SH-SY5Y (cell line): ENCODE data around the gene PRR15L.

Source experiments
- GATA2 ChIP-seq: IDR thresholded peaks from 2 replicates; pipeline ENCODE4 v1.6.1; 2011; ENCODE audit warnings: mild to moderate bottlenecking, low read depth, low read length
- GATA3 ChIP-seq: IDR thresholded peaks from 2 replicates; pipeline ENCODE4 v1.6.1; 2011; ENCODE audit warnings: low read depth, mild to moderate bottlenecking, low read length, moderate library complexity

Gene PRR15L

GRCh38 chr17:47957591-47958490, at the start of gene PRR15L:
TSS of gene PRR15L (minus strand) at chr17:47957883. CDS start at chr17:47953234, 4,649 bp downstream.
- no peak for TF ChIP-seq GATA2
- no peak for TF ChIP-seq GATA3

GRCh38 chr17:48006936-48007709, 49.4 kb upstream of the PRR15L start:
- no peak for TF ChIP-seq GATA2
- TF ChIP-seq GATA3 = no peak

- TF ChIP-seq GATA3 = no peak
- TF ChIP-seq GATA2 = no peak
Observed at GRCh38 chr17:48004983-48005382, 47.3 kb upstream of the PRR15L start.

DNA sequence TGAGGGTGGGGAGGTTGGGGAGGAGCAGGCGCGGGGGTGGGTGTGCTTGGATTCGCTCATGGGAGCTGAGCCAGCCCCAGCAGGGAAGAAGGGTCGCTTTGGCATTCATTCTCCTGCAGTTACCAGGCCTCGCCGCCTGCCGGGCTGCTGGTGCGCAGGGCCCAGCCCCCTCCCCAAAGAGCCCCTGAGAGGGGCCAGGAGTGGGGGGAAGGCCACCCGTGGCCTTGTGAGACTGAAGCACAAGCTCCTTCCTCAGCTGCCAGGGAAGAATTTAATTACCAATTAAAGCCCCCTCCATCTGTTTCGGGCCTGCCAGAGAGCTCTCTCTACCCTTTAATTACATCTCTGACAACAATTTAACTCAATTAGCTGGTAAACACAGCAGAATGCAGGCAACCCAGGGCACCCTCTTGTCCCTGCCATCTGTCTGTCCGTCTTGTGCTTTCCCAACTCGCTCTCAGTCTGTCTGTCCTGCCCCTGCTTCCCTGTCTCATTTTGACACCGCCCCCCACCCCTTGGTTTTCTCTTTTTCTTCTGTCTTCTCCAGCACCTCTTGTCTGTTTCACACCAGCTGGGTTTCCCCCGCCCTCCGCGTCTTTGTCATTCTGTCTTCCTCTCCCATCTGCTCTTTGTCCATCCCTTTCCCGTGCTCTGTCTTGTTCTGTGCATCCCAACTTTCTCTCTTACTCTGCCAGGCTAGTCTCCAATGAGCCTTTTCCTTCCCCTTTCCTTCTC, 45.9 kb upstream of the PRR15L start:
- TF ChIP-seq GATA2 (peak; percentile 62), GATA3 (no peak)

DNA sequence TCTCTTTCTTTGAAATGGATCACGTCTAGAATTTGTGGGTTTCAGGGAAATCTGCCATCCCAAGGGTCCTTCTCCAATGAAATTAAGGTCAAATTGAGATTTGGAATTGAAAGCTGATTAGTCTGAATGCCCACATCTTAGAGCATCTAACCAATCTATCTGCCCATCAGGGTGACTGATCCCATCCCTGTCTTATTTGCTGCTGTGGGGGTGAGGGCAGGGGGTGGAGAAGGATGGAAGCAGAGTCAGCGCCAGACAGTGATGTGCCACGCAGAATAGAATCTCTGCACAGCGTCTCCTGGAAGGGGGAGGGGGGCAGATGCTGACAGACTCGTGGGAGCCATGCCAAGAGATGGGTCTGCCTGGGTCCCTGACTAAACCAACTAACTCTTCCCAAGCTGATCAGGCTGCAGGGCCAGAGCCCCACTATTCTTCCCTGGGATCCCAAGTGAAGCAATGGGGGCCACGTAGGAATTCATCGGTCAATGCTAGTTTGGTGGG, 45.3 kb upstream of the PRR15L start:
- TF ChIP-seq GATA2 (peak; percentile 90), GATA3 (peak; percentile 81)

GRCh38 chr17:48002266-48002915, 44.7 kb upstream of the PRR15L start:
- TF ChIP-seq GATA2 = no peak
- TF ChIP-seq GATA3 = no peak

DNA sequence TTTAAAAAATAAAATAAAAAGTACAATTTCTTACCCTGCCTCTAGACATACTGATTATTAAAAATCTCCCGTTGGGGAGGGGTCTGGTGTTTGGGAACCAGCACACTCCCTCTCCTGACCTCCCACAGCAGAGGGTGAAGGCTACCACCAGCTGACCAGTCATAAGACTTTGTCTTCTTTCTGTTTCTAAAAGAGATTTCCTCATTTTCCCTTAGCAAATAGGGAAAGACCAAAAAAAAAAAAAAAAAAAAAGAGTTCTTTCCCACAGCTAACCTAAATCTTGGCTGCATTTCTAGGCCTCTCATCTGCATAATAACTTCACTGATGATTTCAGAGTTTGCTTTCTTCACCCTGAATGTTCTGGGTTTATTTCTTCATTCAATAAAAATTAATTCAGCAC, 43.5 kb upstream of the PRR15L start:
- no peak for TF ChIP-seq GATA3
- TF ChIP-seq GATA2 = no peak

- TF ChIP-seq GATA2 (no peak), GATA3 (no peak)
Observed at GRCh38 chr17:47999582-47999981, 41.9 kb upstream of the PRR15L start.

DNA sequence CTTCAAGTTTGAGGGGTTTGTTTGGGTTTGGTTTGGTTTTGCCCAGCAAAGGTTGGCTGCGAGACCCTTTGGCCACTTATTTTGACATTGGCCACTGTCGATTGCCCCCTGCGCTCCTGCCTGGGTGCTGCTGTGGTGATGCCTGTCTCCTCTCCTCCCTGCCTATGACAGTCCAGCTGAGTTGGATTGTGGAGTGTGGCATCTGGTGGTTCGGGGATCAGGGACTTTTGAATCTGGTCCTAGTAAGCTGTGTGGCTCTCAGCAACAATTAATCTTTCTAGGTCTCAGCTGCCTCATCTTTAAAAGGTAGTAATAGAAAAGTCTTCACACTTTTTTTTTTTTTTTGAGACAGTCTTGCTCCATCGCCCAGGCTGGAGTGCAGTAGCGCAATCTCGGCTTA, 40.4 kb upstream of the PRR15L start:
- TF ChIP-seq GATA2 (no peak), GATA3 (no peak)

GRCh38 chr17:47997586-47997985, 39.9 kb upstream of the PRR15L start:
- no peak for TF ChIP-seq GATA2
- no peak for TF ChIP-seq GATA3

DNA sequence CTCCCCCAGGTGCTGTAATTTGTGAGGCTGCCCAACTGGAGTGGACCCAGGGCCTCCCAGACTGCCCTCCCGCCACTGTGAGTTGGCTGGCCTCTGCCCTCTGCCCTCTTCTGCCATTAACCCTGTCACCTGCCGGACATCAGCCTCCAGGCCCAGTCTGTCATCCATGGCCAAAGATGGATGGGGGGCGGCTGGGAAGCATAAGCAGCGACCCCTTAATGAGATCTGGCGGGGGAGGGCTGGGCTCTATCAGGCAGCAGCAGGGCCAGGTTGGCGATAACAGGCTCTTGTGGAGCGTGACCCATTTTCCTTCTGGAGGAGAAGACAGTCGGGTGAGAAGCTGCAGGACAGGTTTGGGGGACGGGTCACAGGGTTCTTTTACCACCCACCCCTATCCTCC, 38.5 kb upstream of the PRR15L start:
- TF ChIP-seq GATA3 = no peak
- peak; percentile 88 for TF ChIP-seq GATA2

GRCh38 chr17:47995241-47995935, 37.7 kb upstream of the PRR15L start:
- TF ChIP-seq GATA3 = no peak
- no peak for TF ChIP-seq GATA2

GRCh38 chr17:47994724-47995123, 37.0 kb upstream of the PRR15L start:
- TF ChIP-seq GATA2 (no peak), GATA3 (no peak)
